Renal cortex interstitium (tissue), 11 donors: Measurements from ENCODE around the gene PLIN4. TPM values are rescaled to one million over a fixed set of nuclear protein-coding genes. Genes with fewer than 3 reads are reported as not detected.
A peak's percentile ranks its signal among the peaks of the same experiment; 100 is the strongest.
"Not testable (repeated sequence)": the region's sequence is repeated elsewhere in the genome, so short reads cannot be mapped to it uniquely, and the experiment has no call there.

Source experiments
- DNase-seq, 11 donors: peaks; one replicate each; pipeline ENCODE4 v3.0.0-alpha.2; 2013; ENCODE audit warnings: low read depth in 9 of 11, low spot score in 4 of 11; ENCODE audit errors: extremely low read depth in 1 of 11
- polyA plus RNA-seq, 3 donors: library from polyadenylated mRNA; unstranded; fragments of 120-200 nt; gene quantifications; one replicate each; pipeline ENCODE4 v1.2.1, GENCODE V29; 2013; ENCODE audit not compliant: insufficient read length in 3 of 3

PLIN4 gene
- polyA plus RNA-seq, 3 donors, result 0.70 to 1.5 (median 1.5) TPM

- no peak for DNase-seq
These were observed 15.0 kb upstream of the PLIN4 start for GRCh38 chr19:4533334-4533733.

GRCh38 chr19:4531562-4532165 is 13.4 kb upstream of the PLIN4 start:
- DNase-seq, result no peak

GRCh38 chr19:4529924-4530522 is 11.7 kb upstream of the PLIN4 start:
- DNase-seq, result no peak

GRCh38 chr19:4528843-4529242 is 10.6 kb upstream of the PLIN4 start:
- no peak for DNase-seq

- DNase-seq, result not testable (repeated sequence)
These were observed 9.1 kb upstream of the PLIN4 start for GRCh38 chr19:4527377-4527776.

- no peak for DNase-seq
These were observed 7.3 kb upstream of the PLIN4 start for GRCh38 chr19:4525563-4526002.

- peak in 1 of 11 donors; percentile 11 for DNase-seq
These were observed 6.7 kb upstream of the PLIN4 start for GRCh38 chr19:4524808-4525562.

- DNase-seq, result no peak
These were observed 5.2 kb upstream of the PLIN4 start for GRCh38 chr19:4523306-4524110.

- DNase-seq, result no peak
These were observed 4.2 kb upstream of the PLIN4 start for GRCh38 chr19:4522291-4523002.

- DNase-seq, result no peak
These were observed 3.6 kb upstream of the PLIN4 start for GRCh38 chr19:4521888-4522242.

- DNase-seq, result no peak
These were observed 3.0 kb upstream of the PLIN4 start for GRCh38 chr19:4521170-4521887.

- no peak for DNase-seq
These were observed 1.4 kb upstream of the PLIN4 start for GRCh38 chr19:4519521-4520277.

GRCh38 chr19:4519172-4519496 is 848 bp upstream of the PLIN4 start:
- DNase-seq, result no peak

- no peak for DNase-seq
These were observed 732 bp downstream of the PLIN4 start for GRCh38 chr19:4517451-4518057.

GRCh38 chr19:4516939-4517300 is 1.4 kb downstream of the PLIN4 start:
- DNase-seq, result no peak

- DNase-seq, result no peak
These were observed 1.9 kb downstream of the PLIN4 start for GRCh38 chr19:4516199-4516938.

- no peak for DNase-seq
These were observed 2.6 kb downstream of the PLIN4 start for GRCh38 chr19:4515732-4516131.
